Kidney capillary endothelial cell (primary cell): ENCODE results near the gene NTRK3.
"Not testable (repeated sequence)": the region's sequence is repeated elsewhere in the genome, so short reads cannot be mapped to it uniquely, and the experiment has no call there.

Experiments used
- DNase-seq: peaks from one replicate; pipeline ENCODE4 v3.0.0-alpha.2; 2018; ENCODE audit warnings: low spot score

Gene NTRK3

DNA sequence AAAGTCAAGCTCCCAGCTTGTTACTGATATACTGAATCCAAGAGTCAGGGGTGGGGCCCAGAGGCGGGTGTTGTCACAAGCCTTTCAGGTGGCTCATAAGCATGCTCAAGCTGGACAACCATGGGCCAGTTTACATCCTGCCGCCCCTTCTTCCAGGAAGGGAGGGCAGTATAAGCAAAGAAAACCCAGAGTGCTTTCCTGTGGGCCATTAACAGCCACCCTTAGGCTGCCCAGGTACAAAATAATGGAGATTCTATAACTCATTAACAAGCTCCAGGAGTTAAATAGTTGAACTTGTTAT, 183.2 kb downstream of the NTRK3 start:
- DNase-seq: no peak

DNA sequence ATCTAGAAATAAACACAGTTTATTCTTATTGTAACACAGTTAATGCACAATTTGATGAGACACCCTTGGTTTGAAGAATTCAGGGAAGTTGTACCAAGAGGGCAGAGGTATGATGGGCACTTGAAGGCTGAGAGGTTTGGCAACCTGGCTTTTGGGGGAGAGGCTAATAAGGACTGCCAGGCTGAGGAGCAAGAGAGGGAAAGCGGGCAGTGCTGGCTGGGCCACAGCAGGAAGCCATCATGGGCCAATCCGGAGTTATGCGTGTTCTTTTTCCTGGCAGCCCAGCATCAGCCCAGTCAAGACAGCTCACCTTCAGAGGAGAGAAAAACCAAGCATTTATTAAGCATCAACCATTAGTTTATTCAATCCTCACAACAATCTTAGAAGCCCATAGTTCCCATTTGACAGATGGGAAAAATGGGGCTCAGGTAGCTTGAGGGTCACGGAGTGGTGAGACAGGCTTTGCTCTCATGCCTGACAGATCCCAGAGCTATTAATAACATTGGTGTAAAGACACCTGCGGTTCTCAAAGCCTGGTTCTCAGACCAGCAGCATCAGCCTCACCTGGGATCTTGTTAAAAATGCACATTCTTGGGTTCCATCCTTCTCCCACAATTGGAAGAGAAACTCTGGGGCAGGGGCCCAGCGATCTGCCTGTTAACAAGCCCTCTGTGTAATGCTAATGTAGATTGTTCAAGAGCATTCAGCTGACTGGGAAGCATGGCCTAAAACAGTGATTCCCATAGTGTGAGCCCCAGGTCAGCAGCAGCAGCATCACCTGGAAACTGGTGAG, 183.7 kb downstream of the NTRK3 start:
- no peak for DNase-seq

DNA sequence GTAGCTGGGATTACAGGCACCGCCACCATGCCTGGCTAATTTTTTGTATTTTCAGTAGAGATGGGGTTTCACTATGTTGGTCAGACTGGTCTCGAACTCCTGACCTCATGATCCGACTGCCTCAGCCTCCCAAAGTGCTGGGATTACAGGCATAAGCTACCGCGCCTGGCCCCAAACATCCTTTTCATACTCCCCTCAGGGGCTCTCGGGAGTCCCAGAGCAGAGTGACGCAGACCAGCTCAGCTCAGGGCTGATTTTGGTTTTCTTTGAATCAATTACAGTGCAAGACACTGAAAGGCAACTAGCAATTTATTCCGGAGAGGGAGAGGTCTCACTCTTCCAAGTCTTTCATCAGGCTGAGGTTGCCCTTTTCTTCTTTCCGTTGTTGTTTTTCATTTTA, 184.4 kb downstream of the NTRK3 start:
- not testable (repeated sequence) for DNase-seq

DNA sequence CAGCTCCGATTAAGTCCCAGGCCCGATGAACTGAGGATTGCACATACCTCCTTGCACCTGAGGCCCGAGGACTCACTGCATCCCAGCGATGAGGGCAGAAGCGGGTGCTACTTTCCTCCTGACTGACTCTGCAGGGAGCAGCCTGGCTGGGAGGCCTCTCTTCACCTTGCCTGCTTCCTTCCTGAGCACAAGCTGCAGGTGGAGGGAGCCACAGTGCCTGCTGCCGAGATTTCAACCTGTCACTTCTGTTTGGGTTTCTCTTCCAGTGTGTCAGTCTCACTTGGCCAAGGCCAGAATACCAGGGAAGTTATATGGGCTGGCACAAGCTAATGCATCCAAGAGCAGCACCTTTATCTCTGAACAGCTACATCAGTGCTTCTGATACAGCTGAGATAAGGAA, 185.4 kb downstream of the NTRK3 start:
- no peak for DNase-seq

DNA sequence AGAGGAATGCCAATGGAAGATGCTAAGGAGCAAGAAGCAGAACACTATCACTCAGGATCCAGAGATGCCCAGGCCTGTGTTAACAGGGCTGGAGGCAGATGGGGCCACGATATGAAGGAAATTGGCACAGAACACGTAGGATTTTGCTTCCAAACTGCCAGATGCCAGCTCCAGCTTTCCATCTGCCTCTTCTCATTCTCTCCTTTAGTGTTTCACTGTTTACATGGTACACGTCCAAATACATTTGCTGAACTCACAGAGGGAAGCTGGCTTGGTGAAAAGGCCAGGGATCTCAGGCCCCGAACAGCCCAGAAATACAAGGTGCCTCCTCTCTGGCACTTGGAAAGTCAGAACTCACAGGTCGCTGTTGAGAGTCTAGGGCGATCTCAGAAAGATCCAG, 187.0 kb downstream of the NTRK3 start:
- no peak for DNase-seq

DNA sequence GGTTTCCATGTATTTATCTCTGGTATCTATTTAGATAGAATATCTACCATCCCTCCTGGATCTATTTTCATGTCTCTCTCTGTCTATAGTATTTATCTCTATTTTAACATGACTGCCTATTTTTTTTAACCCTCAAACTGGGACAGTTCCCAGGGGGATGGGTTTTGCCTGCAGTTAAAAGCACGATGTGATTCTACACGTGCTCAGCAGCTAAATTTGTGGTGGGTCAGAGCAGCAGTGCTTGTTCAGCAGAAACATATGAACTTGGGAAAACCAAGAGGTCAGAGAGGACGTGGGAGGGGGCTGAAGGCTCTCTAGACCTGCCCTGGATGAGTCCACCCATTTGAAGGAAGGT, 189.2 kb downstream of the NTRK3 start:
- DNase-seq: no peak

DNA sequence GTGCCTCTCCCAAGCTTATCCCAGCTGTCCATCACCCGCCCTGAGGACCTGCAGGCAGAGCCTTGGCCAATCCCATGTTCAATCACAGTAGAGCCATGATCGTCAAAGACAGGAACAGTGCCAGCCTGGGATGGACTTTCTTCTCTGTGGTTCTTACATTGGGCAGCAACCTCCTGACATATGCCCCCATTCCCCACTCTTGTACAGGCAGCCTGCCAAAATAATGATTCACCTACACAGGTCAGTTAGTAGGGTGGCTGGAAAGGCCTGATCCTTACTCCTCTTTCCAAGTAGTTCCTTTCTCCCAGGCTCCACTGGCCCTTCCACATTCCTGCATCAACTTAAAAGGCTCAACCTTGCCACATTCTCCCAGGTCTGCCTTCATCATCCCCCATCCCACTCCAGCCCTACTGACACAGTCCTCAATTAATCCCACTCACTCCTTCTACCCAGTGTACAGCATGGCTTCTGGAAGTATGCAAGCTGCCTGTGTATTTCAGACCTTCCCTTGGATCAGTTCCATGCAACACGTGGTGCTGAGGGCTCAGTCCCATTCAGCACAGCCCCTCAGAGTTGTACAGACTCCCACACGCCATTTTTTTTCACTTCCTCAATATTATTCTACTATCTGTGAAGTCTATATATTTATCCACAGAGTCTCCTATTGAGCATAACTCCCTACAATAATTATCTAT, 189.8 kb downstream of the NTRK3 start:
- DNase-seq: no peak

GRCh38 chr15:88061452-88061851, 195.1 kb downstream of the NTRK3 start:
- DNase-seq: no peak

DNA sequence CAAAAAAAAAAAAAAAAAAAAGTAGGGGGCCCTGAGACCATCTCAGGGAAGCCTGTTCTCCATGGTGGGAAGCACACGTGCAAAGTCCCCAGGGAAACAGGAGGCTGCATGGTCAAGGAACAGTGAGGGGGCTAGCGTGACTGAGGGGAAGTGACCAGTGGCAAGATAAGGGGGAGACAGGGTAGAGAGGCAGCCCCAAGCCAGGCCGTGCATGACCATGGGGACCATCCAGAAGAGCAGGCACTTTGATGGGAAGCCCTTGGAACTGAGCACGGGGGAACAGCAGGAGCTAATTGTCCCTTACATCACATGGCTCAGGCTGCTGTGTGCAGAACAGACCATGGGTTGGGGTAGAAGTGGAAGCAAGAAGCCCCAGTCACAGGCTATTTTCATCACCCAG, 196.2 kb downstream of the NTRK3 start:
- DNase-seq: no peak

DNA sequence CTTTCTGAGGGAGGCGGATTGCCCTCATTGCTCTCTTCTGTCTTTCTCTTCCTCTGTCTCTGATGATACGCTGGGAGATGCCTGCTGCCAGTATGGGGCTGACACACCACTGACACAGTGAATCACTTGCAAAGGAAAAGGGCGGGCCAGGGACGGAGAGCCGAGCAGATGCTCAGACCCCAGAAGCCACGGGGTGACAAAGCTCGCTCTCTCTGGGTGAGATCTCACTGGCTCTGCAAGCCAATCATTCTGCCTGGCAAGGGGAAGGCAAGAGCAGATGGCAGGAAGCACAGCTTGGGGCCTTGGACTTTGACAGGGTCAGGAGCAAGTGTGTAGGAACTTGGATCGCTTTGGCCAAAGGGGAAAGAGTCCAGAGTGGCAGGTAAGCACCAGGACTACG, 198.7 kb downstream of the NTRK3 start:
- no peak for DNase-seq

- no peak for DNase-seq
Measured at GRCh38 chr15:88049506-88049905, 207.0 kb downstream of the NTRK3 start.

DNA sequence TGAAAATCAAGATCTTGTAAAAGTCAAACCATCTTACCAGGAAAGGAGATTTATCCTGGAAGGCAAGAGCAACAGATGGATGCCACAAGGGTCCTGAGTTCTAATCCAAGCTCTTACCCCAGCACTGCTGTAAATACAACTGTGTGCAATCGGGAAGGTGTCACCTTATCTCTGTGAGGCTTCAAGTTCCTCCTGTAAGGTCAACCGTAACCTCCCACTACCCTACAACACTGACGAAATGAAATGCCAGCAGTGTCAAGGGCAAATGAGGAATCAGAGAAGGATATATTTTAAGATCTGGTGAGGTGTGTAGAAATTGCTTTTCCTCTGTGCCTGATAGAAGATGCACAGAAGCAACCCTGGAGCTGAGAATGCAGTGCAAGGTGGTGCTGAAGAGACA, 207.8 kb downstream of the NTRK3 start:
- DNase-seq: no peak

GRCh38 chr15:88048237-88048636, 208.3 kb downstream of the NTRK3 start:
- DNase-seq: no peak

DNA sequence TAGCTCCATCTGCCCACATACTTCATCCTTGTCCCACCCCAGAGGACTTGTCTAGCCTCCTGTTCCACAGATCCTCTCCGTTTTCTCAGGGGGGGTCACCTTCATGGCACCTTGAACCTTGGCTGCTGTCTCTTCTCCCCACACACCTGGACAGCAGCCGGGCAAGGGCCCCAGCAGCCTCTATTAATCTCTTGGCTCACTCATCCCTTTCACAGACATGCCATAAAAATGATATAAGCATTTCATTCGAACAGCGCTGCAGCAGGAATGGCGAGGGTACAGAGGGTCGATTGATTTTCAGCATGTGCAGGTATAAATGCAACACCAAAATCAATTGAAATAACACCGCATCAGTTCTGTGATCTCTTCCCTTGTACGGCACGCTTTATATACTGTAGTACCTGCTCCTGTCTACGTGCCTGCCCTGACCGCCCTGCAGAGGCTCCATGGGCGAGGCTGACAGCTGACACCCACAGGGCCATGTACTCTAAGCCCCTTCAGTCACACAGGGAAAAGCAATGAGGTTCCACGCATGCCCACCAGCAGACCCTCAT, 209.9 kb downstream of the NTRK3 start:
- DNase-seq: no peak

DNA sequence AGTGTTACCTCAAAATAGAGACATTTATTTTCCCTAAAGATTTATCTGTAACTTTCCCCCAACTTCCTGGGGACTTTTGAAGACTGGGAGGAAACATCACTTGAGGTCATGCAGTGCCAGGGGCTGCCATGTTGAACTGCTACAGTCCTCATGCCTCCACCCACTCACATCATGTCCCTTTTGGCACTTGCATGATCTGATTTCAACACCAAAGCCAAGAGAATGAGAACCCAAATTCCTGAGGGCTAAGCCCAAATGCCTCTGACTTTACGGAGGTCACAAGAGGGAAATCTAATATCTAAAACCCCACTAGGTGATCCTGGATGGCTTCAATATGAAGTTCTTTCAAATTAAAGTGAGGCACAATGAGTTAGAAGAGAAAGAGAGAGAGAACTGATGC, 213.1 kb downstream of the NTRK3 start:
- no peak for DNase-seq

- DNase-seq: no peak
Measured at GRCh38 chr15:88042047-88042446, 214.5 kb downstream of the NTRK3 start.

GRCh38 chr15:88040516-88040915, 216.0 kb downstream of the NTRK3 start:
- no peak for DNase-seq

DNA sequence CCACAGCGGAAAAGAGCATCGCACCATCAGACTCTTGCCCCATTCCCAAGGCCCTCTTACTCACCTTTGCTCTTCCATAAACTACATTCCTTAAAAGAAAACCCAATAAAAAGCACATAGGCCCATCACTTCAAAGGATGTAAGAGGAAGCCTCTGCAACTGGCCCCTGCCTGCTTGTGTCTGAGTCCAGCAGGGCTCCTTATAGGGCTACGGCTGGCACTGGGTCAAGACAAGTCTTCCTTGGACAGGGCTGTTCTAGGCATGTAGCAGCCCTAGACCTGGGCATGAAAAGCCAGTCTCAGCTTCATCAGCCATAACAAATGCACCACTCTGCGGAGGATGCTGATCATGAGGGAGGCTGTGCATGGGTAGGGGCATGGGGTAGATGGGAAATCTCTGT, 218.3 kb downstream of the NTRK3 start:
- DNase-seq: no peak

DNA sequence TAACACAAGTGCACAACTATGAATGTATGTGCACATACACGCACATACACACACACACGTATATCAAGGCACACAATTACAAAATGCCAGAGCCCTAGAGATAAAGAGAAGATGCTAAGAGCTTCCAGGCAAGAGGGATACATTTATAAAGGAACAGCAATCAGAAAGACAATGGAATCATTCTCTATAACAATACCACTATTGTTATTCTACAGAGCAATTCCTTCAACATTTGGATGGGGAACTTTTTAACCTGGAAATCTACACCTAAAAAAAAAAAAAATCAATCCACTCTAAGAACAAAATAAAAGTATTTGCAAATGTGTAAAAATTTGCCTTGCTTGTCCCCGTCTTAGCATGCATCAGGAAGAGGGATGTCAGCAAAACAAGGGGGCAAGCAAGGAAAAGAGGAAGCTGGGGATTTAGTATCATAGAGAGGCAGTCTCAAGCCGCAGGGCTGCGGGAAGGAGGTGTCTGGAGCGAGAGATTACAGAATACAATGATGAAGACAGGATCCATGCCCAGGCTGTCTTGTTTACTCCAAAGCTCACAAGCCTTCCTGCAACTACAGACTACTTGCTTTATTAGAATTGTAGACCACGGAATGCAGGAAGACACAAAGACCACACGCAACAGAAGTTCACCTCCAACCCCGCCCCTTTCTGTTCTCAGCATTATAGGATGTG, 220.2 kb downstream of the NTRK3 start:
- no peak for DNase-seq

GRCh38 chr15:88035381-88035780, 221.2 kb downstream of the NTRK3 start:
- no peak for DNase-seq

DNA sequence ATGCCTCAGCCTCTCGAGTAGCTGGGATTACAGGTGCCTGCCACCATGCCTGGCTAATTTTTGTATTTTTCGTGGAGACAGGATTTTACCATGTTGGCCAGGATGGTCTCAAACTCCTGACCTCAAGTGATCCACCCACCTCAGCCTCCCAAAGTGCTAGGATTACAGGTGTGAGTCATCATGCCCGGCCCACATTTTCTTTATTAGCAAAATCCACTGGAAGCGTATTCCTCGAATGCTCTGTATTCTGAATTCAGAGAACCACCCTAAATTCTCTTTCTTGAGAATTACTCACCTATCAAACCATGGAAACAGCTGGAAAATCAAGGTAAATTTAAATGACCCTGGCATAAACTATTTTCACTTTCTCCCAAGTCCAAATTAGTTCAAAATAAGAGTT, 223.1 kb downstream of the NTRK3 start:
- not testable (repeated sequence) for DNase-seq

GRCh38 chr15:88032787-88033186, 223.8 kb downstream of the NTRK3 start:
- no peak for DNase-seq

GRCh38 chr15:88031461-88031860, 225.1 kb downstream of the NTRK3 start:
- no peak for DNase-seq
